HG02885 (cell line): ENCODE data around the gene DIPK1B.

Source experiments
- ATAC-seq: cut with Tn5 transposase; IDR thresholded peaks from one replicate; pipeline ENCODE4 v1.9.1; 2021; ENCODE audit warnings: mild to moderate bottlenecking; ENCODE audit not compliant: unreplicated experiment, poor library complexity

DIPK1B gene

DNA sequence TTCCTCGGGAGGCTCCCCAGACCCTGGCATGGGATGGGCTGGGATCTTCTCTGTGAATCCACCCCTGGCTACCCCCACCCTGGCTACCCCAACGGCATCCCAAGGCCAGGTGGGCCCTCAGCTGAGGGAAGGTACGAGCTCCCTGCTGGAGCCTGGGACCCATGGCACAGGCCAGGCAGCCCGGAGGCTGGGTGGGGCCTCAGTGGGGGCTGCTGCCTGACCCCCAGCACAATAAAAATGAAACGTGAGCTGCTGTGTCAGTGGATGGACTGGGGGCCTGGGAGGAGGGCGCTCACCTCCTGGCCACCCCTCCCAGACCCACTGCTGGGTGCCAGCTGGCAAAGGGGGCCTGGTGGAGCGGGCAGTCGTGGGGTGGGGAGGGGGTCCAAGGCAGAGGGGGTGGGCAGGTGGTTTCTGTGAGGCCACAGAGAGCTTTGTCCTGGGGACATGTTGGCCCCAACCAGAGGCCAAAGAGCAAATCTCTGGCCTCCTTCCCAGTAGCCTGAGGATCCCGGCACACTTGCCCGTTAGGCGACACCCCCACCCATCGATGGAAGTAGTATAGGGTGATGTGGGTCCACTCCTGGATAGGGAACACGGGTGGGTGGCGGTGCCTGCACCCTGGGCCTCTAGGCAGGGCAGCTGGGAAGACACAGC lies 39.8 kb upstream of the DIPK1B start:
- ATAC-seq, result no peak

GRCh38 chr9:136673088-136673974 lies 39.0 kb upstream of the DIPK1B start:
- ATAC-seq, result no peak

GRCh38 chr9:136673975-136674785 lies 38.2 kb upstream of the DIPK1B start:
- no peak for ATAC-seq

DNA sequence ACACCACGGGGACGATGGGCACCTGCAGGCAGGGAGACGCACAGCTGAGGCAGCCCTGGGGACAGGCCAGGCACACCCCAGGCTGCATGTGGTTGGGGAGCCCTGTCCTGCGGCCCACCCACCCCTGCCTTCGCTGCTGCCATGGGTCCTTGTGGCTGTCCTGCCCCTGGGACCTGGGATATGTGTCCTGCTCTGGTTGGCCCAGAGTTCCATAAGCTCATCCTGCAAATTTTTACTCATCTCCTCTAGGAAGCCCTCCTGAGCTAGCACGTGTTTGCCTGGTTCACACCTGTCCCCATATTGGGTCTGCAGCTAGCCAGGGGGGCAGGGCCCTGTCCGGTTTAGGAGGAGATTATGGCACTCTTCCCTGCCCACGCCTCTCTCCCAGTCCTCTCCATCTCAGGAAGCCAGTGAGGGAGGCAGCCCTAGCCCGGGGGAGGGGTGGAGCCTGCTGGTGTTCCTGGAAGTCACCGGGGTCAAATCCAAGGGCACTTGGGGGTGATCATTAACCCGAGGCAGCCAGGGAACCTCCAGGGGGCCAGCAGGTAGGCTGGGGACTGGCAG lies 37.5 kb upstream of the DIPK1B start:
- no peak for ATAC-seq

DNA sequence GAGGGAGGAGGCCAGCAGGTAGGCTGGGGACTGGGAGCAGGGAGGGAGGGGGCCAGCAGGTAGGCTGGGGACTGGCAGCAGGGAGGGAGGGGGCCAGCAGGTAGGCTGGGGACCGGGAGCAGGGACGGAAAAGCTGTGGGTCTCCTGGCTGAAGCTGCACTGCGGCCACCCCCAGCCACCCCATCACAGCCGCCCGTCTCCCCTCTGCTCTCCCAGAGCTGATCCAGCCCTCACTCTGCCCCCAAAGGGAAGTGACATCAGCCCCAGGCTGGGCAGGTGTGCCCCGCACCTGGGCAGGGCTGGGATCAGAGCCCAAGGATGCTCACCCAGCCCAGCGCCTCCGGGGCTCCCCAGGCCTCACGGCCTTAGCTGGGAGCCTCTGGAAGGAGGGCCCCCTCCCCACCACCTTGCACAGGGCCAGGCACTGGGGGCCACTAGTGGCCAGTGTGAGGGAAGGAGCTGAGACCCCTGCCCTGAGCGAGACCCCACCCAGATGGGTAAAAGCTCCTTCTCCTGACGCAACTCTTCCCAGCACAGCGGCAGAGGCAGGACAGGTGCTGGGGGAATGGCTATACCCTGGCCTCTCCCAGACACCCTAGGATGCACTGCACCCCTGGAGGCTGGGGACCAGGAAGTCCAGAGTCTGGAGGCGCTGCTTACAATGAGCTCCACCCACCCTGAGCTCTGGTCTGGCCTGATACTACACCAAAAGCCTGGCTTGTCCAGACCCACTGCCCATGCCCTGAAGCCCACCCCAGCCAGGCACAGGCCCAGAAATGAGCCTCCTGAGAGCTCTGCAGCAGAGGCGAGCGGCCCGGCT lies 36.7 kb upstream of the DIPK1B start:
- no peak for ATAC-seq

GRCh38 chr9:136676297-136676794 lies 36.0 kb upstream of the DIPK1B start:
- ATAC-seq, result no peak

GRCh38 chr9:136676920-136677686 lies 35.3 kb upstream of the DIPK1B start:
- ATAC-seq, result no peak

DNA sequence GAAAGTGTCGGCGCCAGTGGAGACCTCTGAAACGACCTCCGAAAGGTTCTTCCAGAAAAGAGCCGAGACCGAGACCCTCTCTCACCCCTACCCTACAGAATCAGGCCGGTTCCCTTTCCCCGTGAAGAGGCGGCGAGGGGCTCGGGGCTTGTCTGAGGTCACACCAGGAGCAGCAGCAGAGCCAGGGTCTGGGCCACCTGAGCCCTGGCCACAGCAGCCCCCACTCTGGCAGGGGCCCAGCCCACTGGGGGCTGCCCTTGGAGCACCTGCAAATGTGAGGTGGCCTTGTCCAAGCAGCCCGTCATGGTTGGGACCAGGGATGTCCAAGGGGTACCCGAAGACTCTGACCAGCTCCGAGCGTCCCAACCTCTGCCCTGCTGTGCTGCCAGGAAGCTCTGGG lies 34.3 kb upstream of the DIPK1B start:
- no peak for ATAC-seq

DNA sequence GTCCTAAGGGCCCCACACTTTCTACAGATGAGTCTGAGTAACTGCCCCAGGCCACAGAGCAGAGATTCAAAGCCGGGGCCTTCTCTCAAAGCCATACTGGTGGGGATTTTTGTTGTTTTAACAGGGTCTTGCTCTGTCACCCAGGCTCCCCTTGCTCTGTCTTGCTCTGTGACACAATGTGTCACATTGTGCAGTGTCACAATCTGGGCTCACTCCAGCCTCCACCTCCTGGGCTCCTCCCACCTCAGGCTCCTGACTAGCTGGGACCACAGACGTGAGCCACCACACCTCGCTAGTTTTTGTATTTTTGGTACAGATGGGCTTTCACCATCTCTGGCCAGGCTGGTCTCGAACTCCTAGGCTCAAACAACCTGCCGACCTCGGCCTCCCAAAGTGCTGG lies 33.7 kb upstream of the DIPK1B start:
- ATAC-seq, result no peak

GRCh38 chr9:136679431-136679941 lies 32.9 kb upstream of the DIPK1B start:
- ATAC-seq, result no peak

DNA sequence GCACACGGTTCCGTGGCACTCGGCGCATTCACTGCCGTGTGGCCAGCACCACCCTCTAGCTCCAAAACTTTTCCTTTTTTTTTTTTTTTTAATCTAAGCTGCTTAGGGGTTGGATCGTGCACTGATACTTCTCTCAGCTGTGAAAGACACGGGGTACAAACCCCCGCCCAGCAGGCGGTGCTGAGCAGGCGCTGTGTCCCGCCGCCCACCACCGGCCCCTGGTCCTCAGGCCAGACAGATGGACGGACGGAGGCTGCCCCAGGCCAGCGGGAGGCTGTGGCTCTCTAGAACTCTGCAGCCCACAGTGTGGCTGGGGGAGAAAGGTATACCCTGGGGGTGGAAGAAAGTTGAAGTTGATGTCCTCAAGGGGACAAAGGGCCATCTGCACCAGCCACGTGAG lies 31.3 kb upstream of the DIPK1B start:
- no peak for ATAC-seq

DNA sequence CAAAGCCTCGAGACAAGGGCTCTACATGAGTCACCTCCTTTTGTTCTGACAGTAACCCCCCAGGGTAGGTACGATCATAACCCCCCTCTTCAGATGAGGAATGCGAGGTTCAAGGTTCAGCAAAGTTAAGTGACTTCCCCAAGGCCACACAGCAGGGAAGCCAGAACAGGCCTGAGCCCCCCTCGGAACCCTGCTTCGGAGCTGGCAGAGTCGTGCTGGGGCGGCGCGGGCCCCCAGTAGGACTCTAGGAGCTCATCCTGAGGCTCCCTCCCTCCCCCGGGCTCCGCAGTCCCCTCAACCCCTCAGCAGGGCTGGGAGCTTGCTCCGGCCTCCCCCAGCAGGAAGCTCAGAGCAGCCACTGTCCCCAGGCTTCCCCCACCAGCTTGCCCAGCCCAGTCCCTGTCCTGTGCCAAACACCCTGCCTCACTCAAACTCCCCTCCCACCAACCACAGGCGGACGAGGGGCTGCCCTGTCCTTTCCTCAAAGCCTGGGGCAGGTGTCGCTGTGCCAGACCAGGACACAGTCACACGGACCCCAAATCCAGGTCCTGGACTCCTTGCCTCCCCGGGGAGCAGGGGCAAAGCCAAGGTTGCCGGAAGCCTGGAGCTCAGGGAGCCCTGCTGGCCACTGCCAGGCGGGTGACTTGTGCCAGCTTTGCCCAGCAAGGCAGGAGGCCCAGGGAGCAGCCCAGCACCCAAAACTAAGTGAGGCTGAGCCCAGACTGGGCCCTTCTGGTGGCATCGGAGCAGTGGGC lies 30.2 kb upstream of the DIPK1B start:
- ATAC-seq, result no peak

- no peak for ATAC-seq
These were observed 29.7 kb upstream of the DIPK1B start for GRCh38 chr9:136682710-136683109.

DNA sequence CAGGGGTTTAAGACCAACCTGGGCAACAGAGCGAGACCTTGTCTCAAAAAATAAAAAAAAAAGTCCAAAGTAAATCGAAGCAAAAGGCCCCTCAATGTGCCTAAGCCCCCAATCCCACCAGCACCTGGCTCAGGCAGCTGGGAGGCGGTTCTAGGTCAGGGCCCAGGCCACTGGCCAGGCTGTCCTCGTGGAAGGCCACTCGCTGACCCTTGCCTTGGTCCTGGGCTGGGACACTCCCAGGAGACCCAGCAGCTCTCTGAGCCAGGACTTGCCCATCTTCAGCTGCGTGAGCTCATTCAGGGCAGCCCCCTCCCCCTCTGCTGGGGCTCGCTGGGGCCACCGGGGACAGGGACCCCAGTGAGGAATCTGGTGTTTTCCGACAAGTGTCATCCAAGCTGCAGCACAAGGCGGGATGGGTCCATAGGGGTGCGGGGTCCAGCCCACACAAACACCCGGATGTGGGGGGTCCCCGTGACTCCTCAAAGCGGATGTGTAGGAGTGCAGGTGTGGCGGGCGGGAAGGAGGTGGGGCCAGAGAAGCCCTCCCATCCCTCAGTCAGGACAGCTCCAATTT lies 29.1 kb upstream of the DIPK1B start:
- ATAC-seq, result no peak

- ATAC-seq, result no peak
These were observed 28.6 kb upstream of the DIPK1B start for GRCh38 chr9:136683755-136684154.

GRCh38 chr9:136684339-136684738 lies 28.0 kb upstream of the DIPK1B start:
- ATAC-seq, result no peak

GRCh38 chr9:136684799-136685198 lies 27.6 kb upstream of the DIPK1B start:
- no peak for ATAC-seq

DNA sequence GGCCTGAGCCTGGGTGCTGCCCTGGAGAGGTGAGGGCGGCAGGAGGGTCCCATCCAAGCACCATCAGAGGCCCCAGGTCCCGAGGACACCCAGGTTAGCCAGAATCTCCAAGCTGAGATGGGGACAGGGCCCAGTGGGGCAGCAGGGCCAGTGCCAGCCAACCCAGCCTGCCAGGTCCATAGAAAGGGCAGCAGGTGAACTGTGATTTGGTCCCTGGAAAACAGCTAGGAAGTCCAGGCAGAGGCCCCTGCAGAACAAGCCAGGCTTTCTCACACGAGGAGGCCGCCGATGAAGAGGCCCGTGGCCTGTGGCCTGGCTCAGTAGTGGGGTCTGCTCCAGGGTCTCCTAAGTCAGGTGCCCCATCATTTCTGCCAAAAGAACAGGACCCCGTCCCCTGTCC lies 27.2 kb upstream of the DIPK1B start:
- ATAC-seq, result no peak
